H1 (cell line): ENCODE data around the gene ZNF860. TPM values are rescaled to one million over a fixed set of nuclear protein-coding genes. Genes with fewer than 3 reads are reported as not detected.

Source experiments
- CTCF ChIA-PET: fragments of 300-600 bp; sonication (Branson Sonifier 250); formaldehyde crosslinking; loops from one replicate; lab custom pipeline; 2021; ENCODE audit not compliant: partially characterized antibody; lab: Charles Lee
- POLR2A ChIA-PET: fragments of 300-600 bp; sonication (Branson Sonifier 250); formaldehyde crosslinking; loops from one replicate; lab custom pipeline; 2021; ENCODE audit warnings: inconsistent platforms; ENCODE audit not compliant: partially characterized antibody; lab: Charles Lee
- DNase-seq, 2 experiments: peaks; one replicate each; pipeline versions ENCODE4 v3.0.0 to v3.0.0-alpha.2; 2010 to 2022; ENCODE audit warnings: low spot score in 2 of 2, low read depth in 1 of 2, mixed read lengths in 1 of 2
- FAIRE-seq: peaks from 2 replicates; lab custom pipeline; 2011; peaks lifted over from hg19 to GRCh38; lab: Jason Lieb, UNC
- H2AFZ ChIP-seq: 2 replicates; pipeline ENCODE4 v1.8.1; 2012; ENCODE audit warnings: low read length, inconsistent platforms
- H2AK5ac ChIP-seq: 2 replicates; pipeline ENCODE4 v1.6.1; 2013; ENCODE audit warnings: low read depth, low read length
- H2BK120ac ChIP-seq: replicated peaks from 2 replicates; pipeline ENCODE3; 2013; ENCODE audit warnings: low read depth, low read length, inconsistent platforms
- H2BK12ac ChIP-seq: 2 replicates; pipeline ENCODE4 v1.6.1; 2013; ENCODE audit warnings: low read depth, low read length
- H2BK15ac ChIP-seq: 2 replicates; pipeline ENCODE4 v1.6.1; 2013; ENCODE audit warnings: low read length
- H2BK20ac ChIP-seq: 2 replicates; pipeline ENCODE4 v1.6.1; 2013; ENCODE audit warnings: low read length
- H2BK5ac ChIP-seq: 2 replicates; pipeline ENCODE4 v1.6.1; 2013; ENCODE audit warnings: low read depth, low read length
- H3K14ac ChIP-seq: 2 replicates; pipeline ENCODE4 v1.6.1; 2013; ENCODE audit warnings: inconsistent platforms; ENCODE audit not compliant: insufficient read length
- H3K18ac ChIP-seq: 2 replicates; pipeline ENCODE4 v1.6.1; 2013; ENCODE audit warnings: low read length; ENCODE audit errors: extremely low read depth
- H3K23ac ChIP-seq: 2 replicates; pipeline ENCODE4 v1.6.1; 2013; ENCODE audit warnings: inconsistent platforms; ENCODE audit not compliant: insufficient read length
- H3K23me2 ChIP-seq: 2 replicates; pipeline ENCODE4 v1.6.1; 2013; ENCODE audit warnings: low read depth, low read length
- H3K27ac ChIP-seq: 2 replicates; pipeline ENCODE4 v1.6.1; 2011; ENCODE audit warnings: low read depth, low read length, inconsistent platforms
- H3K27me3 ChIP-seq, 4 experiments: replicated peaks in 1 of 4; 1 replicate in 1 of 4; 2 replicates in 3 of 4; pipeline versions ENCODE4 v1.6.1 to v1.8.1; 2011 to 2013; ENCODE audit warnings: low read length in 3 of 4, mild to moderate bottlenecking in 3 of 4, inconsistent platforms in 2 of 4, mixed read lengths in 2 of 4, moderate library complexity in 1 of 4; ENCODE audit not compliant: control insufficient read depth in 3 of 4, insufficient read depth in 3 of 4; ENCODE audit errors: extremely low read depth in 1 of 4
- H3K36me3 ChIP-seq, 4 experiments: 2 replicates each; pipeline versions ENCODE4 v1.6.1 to v1.8.1; 2011 to 2013; ENCODE audit warnings: mild to moderate bottlenecking in 4 of 4, low read length in 3 of 4, moderate library complexity in 2 of 4, control low read depth in 1 of 4, inconsistent platforms in 1 of 4; ENCODE audit not compliant: insufficient read depth in 4 of 4, control insufficient read depth in 2 of 4
- H3K4ac ChIP-seq: replicated peaks from 2 replicates; pipeline ENCODE3; 2013; ENCODE audit warnings: low read length, low read depth, mixed read lengths, inconsistent platforms; ENCODE audit not compliant: insufficient read length
- H3K4me1 ChIP-seq, 4 experiments: replicated peaks in 1 of 4; 1 replicate in 1 of 4; 2 replicates in 3 of 4; pipeline versions ENCODE4 v1.6.1 to v1.8.1; 2011 to 2013; ENCODE audit warnings: low read length in 3 of 4, inconsistent platforms in 2 of 4, mixed read lengths in 1 of 4; ENCODE audit not compliant: insufficient read depth in 4 of 4, control insufficient read depth in 3 of 4
- H3K4me2 ChIP-seq, 2 experiments: 2 replicates each; pipeline versions ENCODE4 v1.6.1 to v1.8.1; 2011 to 2013; ENCODE audit warnings: low read depth in 2 of 2, low read length in 2 of 2, control low read depth in 1 of 2, inconsistent platforms in 1 of 2, mild to moderate bottlenecking in 1 of 2; ENCODE audit not compliant: insufficient read depth in 1 of 2
- H3K4me3 ChIP-seq, 4 experiments: fragments of 200-600, 300-600 bp in 1 of 4; sonication (generic), shearing (Covaris generic), sonication (Bioruptor Twin) in 1 of 4; 2 replicates each; pipeline versions ENCODE4 v1.5.1 to v1.8.1; 2011 to 2016; ENCODE audit warnings: low read length in 4 of 4, low read depth in 3 of 4, control low read depth in 2 of 4, inconsistent platforms in 2 of 4, mild to moderate bottlenecking in 2 of 4, mixed read lengths in 1 of 4, moderate library complexity in 1 of 4; ENCODE audit not compliant: insufficient read depth in 2 of 4; ENCODE audit errors: extremely low read depth in 1 of 4
- H3K56ac ChIP-seq: replicated peaks from 2 replicates; pipeline ENCODE3; 2013; ENCODE audit warnings: low read depth, mild to moderate bottlenecking, mixed read lengths, low read length, inconsistent platforms; ENCODE audit not compliant: insufficient read length
- H3K79me1 ChIP-seq: 2 replicates; pipeline ENCODE4 v1.6.1; 2013; ENCODE audit warnings: low read depth, low read length, control low read depth
- H3K79me2 ChIP-seq, 2 experiments: 2 replicates each; pipeline versions ENCODE4 v1.6.1 to v1.8.1; 2012 to 2013; ENCODE audit warnings: low read length in 2 of 2, mild to moderate bottlenecking in 2 of 2, inconsistent platforms in 1 of 2; ENCODE audit not compliant: insufficient read depth in 2 of 2, control insufficient read depth in 1 of 2
- H3K9ac ChIP-seq, 4 experiments: replicated peaks in 1 of 4; 1 replicate in 1 of 4; 2 replicates in 3 of 4; pipeline versions ENCODE4 v1.6.1 to v1.8.1; 2011 to 2013; ENCODE audit warnings: low read depth in 3 of 4, low read length in 3 of 4, control low read depth in 2 of 4, mild to moderate bottlenecking in 2 of 4, moderate library complexity in 2 of 4, inconsistent platforms in 1 of 4; ENCODE audit errors: extremely low read depth in 1 of 4
- H3K9me3 ChIP-seq, 2 experiments: 2 replicates each; pipeline versions ENCODE4 v1.6.1 to v1.8.1; 2012 to 2013; ENCODE audit warnings: mild to moderate bottlenecking in 2 of 2, moderate library complexity in 2 of 2, control low read depth in 1 of 2, inconsistent platforms in 1 of 2, low read depth in 1 of 2, low read length in 1 of 2, mixed read lengths in 1 of 2; ENCODE audit not compliant: insufficient read depth in 2 of 2
- H4K20me1 ChIP-seq, 2 experiments: replicated peaks in 1 of 2; 2 replicates each; pipeline versions ENCODE3 to v1.8.1; 2011 to 2013; ENCODE audit warnings: inconsistent platforms in 2 of 2, low read length in 2 of 2, mild to moderate bottlenecking in 1 of 2; ENCODE audit not compliant: insufficient read depth in 2 of 2, control insufficient read depth in 1 of 2
- H4K5ac ChIP-seq: 2 replicates; pipeline ENCODE4 v1.6.1; 2013; ENCODE audit warnings: low read length, low read depth, mixed read lengths, inconsistent platforms; ENCODE audit not compliant: insufficient read length
- H4K8ac ChIP-seq: 2 replicates; pipeline ENCODE4 v1.8.0; 2013; ENCODE audit warnings: mild to moderate bottlenecking, moderate library complexity, low read length, inconsistent platforms; ENCODE audit not compliant: insufficient read depth; ENCODE audit errors: extremely low read depth
- H4K91ac ChIP-seq: replicated peaks from 2 replicates; pipeline ENCODE3; 2013; ENCODE audit warnings: low read length, mixed read lengths, inconsistent platforms; ENCODE audit not compliant: insufficient read length
- RAD21 ChIP-seq, 2 experiments: IDR thresholded peaks in 1 of 2; conservative IDR thresholded peaks in 1 of 2; 2 replicates each; pipeline ENCODE4 v1.6.1; 2011; ENCODE audit warnings: low read depth in 2 of 2, low read length in 2 of 2, improper control_type of control experiment in 1 of 2, inconsistent platforms in 1 of 2, mild to moderate bottlenecking in 1 of 2, moderate library complexity in 1 of 2
- WGBS, 2 experiments: shearing (Covaris generic) in 1 of 2; methylation state at CpG; one replicate each; pipeline versions ENCODE4 v1.1.6 to v1.1.7; 2013 to 2015; ENCODE audit warnings: low lambda C conversion rate in 2 of 2, mixed read lengths in 2 of 2, inconsistent platforms in 1 of 2, low coverage in 1 of 2, missing lambda C conversion rate in 1 of 2; ENCODE audit not compliant: insufficient replicate concordance in 2 of 2, insufficient coverage in 1 of 2, insufficient read length in 1 of 2; ENCODE audit errors: extremely low coverage in 1 of 2, missing lambda C conversion rate in 1 of 2; 5-methylcytosine and 5-hydroxymethylcytosine counted together
- polyA plus RNA-seq, 7 experiments: library from polyadenylated mRNA; depleted of rRNA in 3 of 7; stranded (reverse) in 5 of 7; unstranded in 2 of 7; fragments of >200 nt in 5 of 7; fragments of 200-250 nt in 2 of 7; gene quantifications; 1 replicate in 5 of 7; 2 replicates in 1 of 7; 4 replicates in 1 of 7; pipeline versions ENCODE4 v1.2.1 to v1.2.3, GENCODE V29; 2011 to 2013; ENCODE audit warnings: missing spikeins in 2 of 7, mixed read lengths in 2 of 7
- total RNA-seq: library from RNA; stranded (reverse); fragmentation: NEBNext Ultra II Directional; extraction: Animal tissue kit (Norgen Biotek cat#: 25700); gene quantifications from 2 replicates; pipeline ENCODE4 v1.2.1, GENCODE V29; 2021

Gene ZNF860
- total and polyA plus RNA-seq, 2 of the 8 experiments (the other 6 are each of a cell fraction or from before 2014, with no cell fraction given), result 3.2 to 8.6 TPM

DNA sequence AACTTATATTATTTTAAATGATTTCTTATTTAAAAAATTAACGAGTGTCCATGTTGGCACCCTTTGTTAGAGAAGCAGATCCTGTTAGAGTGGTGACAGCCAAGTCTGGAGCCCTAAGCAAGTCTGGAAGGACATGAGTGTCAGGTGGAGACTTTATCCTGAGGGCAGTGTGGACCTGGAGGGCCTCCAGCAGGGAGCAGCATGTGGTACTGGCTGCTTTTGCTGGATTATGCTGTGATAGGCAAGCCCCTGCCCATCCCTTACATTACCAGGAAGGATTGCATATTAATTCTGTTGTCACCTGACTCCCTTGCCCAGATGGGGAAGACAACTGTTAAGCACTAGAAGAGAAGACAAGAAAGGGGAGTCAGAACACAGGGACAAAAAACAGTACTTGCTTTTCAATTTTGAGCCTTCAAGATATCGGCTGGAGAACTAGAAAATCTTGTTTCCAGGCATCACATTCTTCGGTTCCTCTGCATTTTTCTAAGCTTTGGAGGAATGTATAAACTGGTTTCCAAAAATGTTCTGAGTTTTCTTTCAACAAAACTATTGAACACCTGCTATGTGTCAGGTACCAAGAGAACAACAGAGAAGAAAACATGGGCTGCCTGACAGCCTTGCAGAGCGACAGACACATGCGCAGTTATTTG, 22.7 kb downstream of the ZNF860 start:
- H3K4ac ChIP-seq, result no peak overlapping the region
- no peaks in the 10 kb centered on the region for H3K79me2 ChIP-seq
- H3K18ac ChIP-seq, result no peak overlapping the region
- TF ChIP-seq RAD21 (IDR thresholded peaks at IDR 0.05 in 1 of 2, conservative IDR thresholded peaks at IDR 0.05 in 1 of 2; ENCODE audit: low read depth in 2 of 2, low read length in 2 of 2), result no peak; a peak in 1 of 4 replicates
- no peaks in the 10 kb centered on the region for H4K20me1 ChIP-seq
- no peak overlapping the region for H3K23ac ChIP-seq
- no peak overlapping the region for H4K8ac ChIP-seq
- no peak overlapping the region for H2AFZ ChIP-seq
- H3K9ac ChIP-seq, result no peak overlapping the region
- no peaks in the 10 kb centered on the region for H3K27me3 ChIP-seq
- no peaks in the 10 kb centered on the region for H3K23me2 ChIP-seq
- DNase-seq, result no peak
- H4K5ac ChIP-seq, result no peak overlapping the region
- H4K91ac ChIP-seq, result no peak overlapping the region
- no peaks in the 10 kb centered on the region for H3K36me3 ChIP-seq
- H3K79me1 ChIP-seq, result no peaks in the 10 kb centered on the region
- H2BK120ac ChIP-seq, result no peak overlapping the region
- H3K4me2 ChIP-seq, result no peak overlapping the region
- CTCF ChIA-PET, result interaction anchor here (3.3 kb wide), 1 partner anchor 14 kb away, joined by 19 read pairs; no protein-coding TSS in a partner anchor
- H2BK15ac ChIP-seq, result no peak overlapping the region
- no peak overlapping the region for H2BK12ac ChIP-seq
- no peak overlapping the region for H2BK20ac ChIP-seq
- WGBS, 2 experiments, result 90% methylated on average over 5 of the region's 5 CpGs; no CpG with 5 or more reads in 1 of the 2 experiments
- H2BK5ac ChIP-seq, result no peak overlapping the region
- POLR2A ChIA-PET, result no interaction called here
- no peaks in the 10 kb centered on the region for H3K9me3 ChIP-seq
- H3K4me3 ChIP-seq, result no peak overlapping the region
- no peak for FAIRE-seq
- H3K14ac ChIP-seq, result no peak overlapping the region
- no peak overlapping the region for H3K27ac ChIP-seq
- H3K4me1 ChIP-seq, result peaks cover 2 to 14% (median 5%) of the 10 kb centered on the region in 4 experiments; a peak in 5 of 7 replicates
- H2AK5ac ChIP-seq, result no peak overlapping the region
- no peak overlapping the region for H3K56ac ChIP-seq
